Stimulated activated CD4-positive, alpha-beta T cell treated with anti-CD3 and anti-CD28 coated beads, Interleukin-2, amount 100 ng/mL, for 24 hours (primary cell): Measurements from ENCODE around the gene FAM3B.

Experiments used
- DNase-seq, 2 donors: peaks; one replicate each; pipeline ENCODE4 v3.0.0-alpha.2; 2020

Gene FAM3B

DNA sequence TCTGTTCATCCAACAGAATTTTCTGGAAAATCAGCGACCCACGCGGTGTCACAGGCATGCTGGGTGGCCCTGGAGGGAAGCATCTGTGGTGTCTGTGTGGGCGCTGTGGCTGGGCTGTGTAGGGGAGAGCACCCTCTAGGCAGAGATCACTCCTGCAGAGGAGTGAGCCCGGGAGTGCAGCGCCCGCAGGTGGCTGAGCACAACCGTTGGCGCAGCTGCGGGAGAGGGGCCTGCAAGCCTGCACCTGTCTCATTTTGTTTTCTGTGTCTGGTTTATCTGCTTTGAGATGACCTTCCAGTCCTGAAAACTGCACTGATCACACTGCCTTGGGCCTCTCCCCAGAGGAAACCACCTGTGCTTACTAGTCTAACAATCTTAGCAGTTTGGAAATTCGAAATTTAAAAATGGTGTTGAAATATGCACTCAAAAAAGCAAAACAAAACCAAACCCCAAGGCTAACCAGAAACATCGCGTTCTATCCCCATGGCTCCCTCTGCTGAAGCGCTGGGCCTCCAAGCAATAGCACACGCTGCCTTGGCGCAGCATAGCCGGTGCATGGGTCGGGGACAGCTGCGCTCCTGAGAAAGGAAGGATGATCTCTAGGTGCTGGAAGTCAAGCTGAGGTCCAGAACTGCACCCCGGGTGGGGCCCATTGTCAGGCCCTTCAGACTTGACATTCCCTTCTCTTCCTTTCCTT, 4.8 kb downstream of the FAM3B start:
- DNase-seq = peak in 1 of 2 donors; percentile 17

DNA sequence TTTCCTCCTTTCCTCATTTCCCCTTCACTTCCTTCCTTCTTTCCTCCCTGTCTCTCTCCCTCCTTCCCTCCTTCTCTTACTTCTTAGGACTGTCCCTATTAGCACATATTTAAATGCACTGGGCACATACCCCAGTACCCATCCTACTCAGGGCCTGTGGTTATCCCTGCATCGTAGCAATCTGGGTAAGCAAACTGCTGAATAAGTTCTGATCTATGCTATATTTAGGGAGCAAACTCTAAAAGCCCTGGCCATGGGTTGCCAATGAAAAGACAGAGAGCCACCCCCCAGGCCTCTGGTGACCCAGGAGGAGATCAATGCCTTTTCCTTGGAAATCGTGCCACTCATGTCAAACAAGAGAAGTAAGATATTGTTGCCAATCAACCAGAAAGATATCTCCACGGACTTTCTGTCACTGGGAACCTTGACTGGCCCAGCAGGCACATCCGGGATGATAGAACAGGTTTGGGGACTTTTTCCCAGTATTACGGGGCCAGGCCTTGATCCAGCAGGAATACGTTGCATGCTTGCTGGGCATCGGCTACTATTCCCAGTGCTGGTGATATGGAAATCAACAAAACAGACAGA, 5.4 kb downstream of the FAM3B start:
- DNase-seq = no peak

DNA sequence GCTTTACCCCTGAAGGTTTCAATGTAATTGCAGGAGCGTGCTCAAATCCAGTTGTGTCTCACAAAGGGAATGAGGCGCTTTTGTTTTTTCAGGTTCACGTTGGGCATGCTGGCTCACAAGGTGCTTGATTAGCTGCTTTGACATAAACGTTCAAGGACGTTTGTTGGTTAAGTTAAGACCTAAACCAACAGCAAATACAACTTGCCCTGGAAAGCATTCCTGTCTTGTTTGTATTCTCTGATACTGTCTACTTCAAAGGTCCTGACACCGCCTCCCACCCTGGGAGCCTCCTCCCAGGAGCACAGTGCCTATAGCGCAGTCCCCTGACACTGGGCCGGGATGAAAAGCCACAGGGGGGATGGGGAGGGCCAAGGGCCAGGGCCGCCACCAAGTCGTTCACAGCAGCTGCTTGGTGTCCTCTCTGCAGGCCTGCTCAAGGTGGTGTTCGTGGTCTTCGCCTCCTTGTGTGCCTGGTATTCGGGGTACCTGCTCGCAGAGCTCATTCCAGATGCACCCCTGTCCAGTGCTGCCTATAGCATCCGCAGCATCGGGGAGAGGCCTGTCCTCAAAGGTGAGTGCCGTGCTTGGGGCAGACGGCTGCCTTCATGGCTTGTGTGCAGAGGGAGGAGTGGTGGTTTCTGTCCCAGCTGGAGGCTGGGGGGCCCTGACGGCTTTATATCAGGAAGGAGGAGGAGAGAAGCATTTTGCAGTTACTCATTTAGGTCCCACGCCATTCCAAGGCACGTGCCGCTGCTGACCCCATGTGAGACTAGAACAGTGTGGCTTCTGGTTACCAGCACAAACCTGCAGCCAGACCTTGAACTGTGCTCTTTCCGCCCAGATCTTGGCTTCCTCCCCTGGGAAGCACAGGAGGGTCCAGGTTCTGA, 6.1 kb downstream of the FAM3B start:
- DNase-seq = no peak

DNA sequence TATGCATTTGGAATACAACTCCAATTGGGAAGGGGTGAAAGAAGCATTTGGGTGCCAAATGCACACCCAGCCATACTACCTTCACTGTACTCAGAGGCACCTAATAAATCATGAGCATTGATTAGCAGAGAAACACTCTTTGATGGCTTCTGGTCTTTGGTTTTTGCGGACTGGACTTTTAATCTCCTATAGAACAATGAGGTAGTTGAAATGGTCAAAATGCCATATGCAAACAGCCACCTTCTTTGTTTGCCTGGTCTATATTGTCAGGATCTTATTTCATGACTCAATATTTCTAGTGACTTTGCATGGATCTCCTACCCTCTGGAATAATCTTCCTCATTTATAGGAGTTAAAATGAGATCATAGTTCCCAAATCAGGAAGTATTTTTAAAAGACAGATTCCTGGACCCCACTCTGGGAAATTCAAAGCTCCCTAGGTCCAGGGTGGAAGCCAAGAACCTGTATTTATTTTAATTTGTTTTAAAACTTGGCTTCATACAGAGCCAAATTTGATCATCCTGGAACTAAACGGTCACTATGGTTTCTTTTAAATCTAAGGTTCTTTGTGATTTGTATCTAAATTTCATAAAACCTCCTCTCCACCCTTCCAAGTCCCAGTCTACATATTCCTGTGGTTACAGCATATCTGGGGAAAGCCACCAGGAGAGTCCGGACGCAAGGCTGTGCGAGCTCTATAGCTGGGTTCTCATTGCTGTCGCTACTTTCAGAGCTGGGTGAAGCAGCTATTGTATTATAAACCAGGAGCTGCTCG, 8.7 kb downstream of the FAM3B start:
- DNase-seq = no peak

DNA sequence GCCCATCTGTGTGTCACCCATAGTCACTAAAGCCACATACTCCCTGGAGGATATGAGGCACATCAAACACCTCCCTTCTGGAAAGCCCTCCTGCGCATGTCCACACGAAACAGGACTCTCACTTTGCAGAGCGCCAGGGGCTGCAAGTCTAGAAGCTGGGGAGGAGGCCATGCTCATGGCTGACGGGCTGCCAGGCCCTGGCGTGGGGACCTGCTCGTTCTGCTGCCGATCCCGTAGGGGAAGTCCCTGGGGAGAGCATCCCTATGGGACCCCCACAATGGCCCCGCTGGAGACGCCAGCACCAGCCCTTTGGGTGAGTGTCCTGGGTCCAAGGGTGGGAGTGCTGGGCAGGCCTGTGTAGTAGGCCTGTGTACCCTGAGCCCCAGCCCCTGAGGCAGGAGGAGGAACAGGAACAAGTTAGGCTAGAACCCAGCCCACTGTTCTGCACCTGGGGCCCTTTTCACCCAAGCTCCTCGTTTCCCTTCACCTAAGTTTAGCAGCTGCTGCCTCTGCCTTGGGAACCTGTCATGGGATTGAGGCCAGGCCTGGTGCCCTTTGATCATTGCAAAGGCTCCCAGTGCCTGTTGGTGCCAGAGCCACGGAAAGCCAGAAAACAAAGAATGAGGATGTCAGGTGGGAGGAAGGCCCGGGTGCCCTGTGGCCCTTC, 9.9 kb downstream of the FAM3B start:
- no peak for DNase-seq

DNA sequence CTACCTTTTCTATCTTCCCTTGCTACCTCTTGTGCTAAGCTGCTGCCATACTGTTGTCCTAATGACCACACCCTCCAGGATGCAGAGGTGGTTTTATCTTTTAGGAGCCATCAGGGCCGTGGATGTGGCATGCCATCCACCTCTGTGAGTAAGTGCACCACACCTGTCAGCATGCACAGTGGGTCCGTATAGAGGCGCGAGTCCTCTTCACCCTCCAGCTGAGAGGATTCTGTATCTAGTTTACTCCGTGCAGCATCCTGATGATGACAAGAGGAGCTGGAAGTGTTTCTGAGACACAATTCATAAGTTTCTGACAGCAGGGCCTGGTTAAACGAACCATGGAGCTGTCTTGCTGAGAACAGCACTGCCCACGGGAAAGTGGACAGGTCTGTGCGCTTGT, 11.2 kb downstream of the FAM3B start:
- DNase-seq = no peak

DNA sequence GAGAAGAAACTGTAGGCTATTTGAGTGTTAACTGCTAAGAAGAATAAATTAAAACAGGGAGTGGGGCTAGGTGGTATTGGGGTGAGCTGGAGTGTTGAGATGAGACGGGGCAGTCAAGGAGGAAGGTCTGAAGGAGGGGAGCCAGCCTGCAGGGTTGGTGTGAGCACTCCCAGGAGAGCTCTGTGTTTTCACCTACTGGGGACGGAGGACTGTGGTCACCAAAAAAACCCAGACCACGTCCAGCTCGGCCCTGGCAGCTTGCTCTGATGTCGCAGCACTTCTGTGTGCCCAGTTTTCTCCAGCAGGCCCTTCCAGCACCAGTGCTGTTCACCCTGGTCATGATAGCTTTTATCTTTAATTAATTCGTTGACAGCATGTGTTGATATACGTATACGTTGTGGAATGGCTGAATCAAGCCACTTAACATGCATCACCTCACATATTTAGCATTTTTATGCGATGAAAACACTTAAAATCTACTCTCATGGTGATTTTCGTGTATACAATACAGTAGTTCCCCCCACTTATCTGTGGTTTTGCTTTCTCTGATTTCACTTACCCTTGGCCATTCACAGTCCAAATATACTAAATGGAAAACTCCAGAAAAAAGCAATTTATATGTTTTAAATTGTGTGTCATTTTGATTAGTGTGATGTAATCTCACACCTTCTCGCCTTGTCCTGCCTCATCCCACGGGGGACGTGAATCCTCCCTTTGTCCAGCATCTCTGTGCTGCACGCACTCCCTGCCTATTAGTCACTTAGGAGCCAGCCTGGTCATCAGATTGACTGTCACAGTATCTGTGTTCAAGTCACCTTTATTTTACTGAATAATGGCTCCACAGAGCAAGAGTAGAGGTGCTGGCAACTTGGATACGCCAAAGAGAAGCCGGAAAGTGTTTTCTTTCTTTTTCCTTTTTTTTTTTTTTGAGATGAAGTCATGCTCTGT, 12.3 kb downstream of the FAM3B start:
- no peak for DNase-seq

DNA sequence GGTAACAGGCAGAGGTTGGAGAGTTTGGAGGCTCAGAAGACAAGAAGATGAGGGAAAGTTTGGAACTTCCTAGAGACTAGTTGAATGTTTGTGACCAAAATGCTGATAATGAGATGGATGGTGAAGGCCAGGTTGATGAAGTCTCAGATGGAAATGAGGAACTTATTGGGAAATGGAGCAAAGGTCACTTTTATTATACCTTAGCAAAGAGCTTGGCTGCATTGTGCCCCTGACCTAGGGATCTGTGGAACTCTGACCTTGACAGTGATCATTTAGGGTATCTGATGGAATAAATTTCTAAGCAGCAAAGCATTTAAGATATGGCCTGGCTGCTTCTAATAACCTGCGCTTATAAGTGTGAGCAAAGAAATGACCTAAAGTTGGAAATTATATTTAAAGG, 17.2 kb downstream of the FAM3B start:
- no peak for DNase-seq

DNA sequence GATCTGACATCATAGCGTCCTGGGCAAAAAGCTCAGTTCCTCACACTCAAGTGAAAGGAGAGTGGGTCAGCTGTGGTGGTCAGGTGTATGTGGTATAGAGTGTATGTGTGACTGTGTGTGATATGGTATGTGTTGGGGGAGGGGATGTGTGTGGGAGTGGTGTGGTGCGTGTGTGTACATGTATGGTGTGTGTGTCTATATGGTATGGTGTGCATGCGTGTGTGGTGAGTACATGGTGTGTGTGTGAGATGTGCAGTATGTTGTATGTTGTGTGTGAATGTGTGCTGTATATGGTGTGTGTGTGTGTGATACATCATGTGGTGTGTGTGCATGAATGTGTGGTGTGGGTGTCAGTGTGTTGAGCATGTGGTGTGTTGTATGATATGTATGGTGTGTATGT, 20.9 kb downstream of the FAM3B start:
- DNase-seq = no peak

DNA sequence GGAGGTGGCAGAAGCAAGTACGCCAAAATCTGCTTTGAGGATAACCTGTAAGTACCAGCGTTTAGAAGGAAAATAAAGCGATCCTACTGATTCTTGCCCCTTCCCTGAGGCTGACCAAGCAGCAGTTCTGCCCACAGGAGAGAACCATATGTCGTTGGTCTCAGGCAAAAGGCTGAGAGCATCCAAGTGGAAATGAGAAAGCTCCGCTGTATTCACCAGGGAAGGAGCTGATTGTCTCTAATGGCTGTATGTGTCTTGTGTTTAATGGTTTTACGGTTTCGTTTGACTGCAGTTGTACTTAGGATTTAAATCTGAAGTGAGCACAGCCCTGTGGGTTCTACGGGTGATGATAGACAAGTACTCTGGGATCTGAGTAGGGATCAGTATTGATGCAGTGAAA, 21.9 kb downstream of the FAM3B start:
- no peak for DNase-seq

DNA sequence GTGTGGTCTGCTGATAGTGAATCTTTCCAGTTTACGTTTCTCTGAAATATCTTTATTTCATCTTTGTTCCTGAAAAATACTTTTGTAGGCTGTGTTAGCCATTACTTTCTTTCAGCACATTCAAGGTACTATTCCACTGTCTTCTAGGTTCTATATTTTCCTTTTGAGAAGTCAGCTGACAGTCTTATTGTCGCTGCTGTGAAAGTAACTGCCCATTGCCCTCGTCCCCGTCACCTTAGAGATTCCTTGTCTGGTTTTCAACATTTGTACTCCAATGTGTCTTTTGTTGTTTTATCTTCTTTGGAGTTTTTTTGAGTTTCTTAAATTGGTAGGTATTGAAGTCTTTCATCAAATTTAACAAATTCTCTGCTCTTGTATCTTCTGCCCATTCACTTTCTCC, 25.4 kb downstream of the FAM3B start:
- DNase-seq = no peak

DNA sequence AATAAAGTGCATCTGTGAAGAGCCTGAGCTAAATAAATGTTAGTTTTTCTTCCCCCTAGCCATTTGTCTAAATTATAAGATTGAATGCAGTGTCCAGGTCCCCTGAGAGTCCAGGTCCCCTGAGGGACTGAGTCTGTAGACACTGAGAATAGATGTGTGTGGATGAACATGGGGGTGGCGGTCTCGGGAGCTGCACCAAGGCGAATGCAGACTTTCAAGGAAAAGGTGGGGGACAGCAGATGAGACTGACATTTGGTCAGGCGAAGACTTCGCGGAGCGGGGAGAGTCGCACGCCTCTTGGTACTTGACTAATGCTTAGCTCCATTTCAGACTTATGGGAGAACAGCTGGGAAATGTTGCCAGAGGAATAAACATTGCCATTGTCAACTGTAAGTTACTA, 27.5 kb downstream of the FAM3B start:
- DNase-seq = no peak

DNA sequence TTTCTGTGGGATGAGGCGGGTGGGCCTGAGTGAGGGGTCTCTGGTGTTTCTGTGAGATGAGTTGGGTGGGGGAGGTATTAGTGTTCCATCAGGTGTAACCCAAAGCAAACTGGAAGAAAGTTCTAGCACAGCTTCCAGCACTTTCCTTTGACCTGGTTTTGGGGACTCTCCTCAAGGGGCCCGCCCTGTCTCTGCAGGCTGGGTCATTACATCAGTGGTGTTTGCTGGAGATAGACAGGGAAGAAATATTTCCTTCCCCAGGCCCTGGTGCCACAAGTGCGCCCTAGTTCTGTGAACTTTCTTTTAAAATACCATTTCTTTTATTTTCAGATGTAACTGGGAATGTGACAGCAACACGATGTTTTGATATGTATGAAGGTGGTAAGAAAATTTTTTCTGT, 28.8 kb downstream of the FAM3B start:
- no peak for DNase-seq

DNA sequence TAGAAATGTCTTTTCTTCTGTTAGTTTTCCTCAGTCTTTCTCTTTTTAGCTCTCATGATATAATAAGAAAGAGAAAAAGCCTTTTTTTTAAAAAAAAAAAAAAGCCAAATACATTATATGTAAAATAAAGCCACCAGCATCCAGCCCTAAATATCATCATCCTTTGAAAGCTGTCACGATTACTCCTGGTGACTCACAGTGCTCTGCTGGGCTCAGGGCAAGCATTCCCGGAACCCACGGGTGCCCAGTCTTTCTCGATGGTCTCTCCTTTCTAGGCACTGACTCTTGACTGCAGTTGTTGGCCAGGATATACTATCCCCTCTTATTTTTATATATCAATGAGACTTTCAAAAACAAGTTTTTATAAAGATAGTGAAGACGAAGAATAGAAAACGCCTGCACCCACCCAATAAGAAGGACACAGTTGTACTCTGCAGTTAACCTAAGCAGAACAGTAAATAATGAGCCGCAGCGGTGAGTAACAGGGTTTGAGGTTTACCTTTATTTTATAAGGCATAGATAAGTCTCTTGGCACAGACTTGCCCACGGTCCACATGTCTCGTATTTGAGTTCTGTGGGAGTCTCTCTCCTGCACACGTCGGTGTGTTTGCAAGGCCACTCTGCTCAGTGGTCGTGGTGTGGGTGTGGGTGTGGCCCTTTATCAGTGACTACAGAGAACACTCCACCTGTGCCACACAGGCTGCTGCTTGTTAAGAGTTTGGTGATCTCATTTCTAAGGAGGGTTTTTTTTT, 29.5 kb downstream of the FAM3B start:
- DNase-seq = no peak

DNA sequence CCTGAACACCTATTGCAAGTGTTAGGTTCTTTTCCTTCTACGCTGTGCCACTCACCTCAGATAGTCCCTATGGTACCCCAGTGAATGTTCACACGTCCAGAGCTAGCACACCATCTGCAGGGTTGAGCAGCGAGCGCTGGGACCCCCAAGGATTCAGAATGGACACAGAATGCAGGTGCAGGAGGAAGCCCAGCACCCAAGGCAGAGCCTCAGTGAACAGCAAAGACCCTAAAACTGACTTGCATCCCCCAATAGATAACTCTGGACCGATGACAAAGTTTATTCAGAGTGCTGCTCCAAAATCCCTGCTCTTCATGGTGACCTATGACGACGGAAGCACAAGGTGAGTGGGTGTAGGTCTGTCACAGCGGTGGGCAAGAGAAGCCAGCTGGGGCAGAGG, 30.2 kb downstream of the FAM3B start:
- DNase-seq = no peak

DNA sequence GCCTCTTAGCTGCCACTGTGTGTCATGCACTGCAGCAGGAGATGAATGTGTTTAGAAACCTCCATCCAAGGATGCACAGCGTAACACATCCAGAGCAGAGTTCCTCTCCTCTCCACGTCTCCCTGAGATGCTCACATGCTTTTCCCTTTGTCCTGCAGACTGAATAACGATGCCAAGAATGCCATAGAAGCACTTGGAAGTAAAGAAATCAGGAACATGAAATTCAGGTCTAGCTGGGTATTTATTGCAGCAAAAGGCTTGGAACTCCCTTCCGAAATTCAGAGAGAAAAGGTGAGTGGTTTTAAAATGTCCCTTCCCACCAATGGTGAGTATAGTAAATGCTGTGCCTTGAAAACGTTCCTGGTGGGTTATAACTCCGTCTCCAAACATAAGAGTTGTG, 31.8 kb downstream of the FAM3B start:
- no peak for DNase-seq

DNA sequence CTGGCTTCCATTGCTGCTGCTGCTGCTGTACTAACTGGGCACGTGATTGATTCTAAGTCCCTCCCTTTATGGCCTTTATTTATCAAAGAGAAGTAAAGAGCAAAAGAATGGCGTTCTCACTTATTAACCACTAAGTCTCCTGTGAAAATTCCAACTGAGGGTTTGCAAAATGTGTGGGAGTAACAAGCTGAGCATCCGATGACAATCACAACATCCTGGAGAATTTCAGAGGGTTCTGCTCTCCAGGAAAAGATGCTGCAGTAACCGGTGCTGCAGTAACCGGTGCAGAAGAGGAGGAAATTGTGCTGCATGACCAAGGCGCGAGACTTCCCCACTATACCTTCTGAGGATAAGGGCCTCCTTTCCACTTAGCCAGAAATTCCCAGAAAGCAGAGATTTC, 32.5 kb downstream of the FAM3B start:
- DNase-seq = no peak

DNA sequence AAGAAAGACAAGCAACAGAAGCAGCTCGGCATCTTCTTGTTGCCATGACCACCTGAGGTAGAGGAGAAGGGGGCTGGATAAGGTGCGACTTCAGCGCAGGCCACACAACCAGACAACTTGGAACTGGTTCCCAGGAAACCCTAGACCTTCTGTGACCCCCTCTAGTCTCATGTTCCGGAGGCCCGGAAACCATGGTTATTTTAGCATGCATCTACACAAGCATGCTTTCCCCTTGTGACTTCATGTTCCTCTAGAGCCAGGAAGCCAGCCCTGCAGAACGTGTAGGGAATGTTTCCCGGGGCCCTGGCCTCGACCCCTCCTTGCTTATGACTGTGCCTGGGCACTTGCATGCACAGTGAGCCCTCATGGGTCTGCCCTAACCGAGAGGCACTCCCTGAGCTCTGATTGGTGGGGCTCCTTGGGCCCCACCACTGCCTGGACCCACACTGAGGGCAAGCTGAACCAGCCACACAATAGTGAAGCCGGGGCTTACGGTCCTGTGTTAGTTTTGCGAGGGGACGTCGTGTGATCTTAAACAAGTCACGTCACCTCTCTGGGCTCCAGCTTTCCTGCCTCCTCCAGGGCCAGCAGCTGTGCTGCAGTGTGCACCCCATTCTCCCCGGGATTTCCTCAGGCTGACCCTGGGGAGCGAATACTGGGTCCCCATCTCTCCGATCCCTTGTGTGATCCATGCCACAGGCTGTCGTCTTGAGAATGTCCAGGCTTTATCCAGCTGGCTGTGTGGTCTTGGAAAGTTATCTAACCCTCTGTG, 33.2 kb downstream of the FAM3B start:
- DNase-seq = no peak

DNA sequence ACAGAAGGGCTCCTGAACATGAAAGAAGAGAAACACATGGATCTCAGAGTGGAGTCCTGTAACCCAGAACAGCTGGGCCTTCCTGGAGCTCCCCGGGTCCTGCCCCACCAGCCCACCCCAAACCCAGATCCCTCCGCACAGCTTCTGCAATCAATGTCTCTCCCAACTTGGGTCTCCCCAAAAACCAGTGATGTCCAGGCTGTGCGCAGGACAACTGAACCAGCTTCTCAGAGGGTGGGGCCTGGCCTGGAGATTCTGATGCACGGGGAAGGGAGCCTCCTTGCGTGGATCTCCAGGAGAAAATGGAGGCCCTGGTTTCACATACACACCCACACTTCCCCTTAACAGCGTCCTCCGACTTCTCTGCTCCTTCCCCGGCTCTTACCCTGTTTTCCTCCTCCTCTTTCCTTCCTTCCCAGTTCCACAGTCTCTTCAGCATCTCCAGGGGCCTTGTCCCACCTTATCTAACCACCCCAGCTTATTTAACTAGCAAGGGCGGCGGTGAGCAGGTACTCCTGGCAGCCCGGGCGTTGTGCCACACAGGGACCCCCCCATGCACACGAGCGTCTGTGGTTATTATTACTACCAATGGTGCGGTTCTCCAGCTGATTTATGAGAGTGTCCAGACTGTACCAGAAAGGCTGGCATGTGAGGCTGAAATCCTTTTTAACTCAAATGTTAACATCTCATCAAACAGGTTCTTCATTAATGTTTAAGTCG, 34.0 kb downstream of the FAM3B start:
- DNase-seq = no peak
